ENCODE results near the gene PLB1.

DNA sequence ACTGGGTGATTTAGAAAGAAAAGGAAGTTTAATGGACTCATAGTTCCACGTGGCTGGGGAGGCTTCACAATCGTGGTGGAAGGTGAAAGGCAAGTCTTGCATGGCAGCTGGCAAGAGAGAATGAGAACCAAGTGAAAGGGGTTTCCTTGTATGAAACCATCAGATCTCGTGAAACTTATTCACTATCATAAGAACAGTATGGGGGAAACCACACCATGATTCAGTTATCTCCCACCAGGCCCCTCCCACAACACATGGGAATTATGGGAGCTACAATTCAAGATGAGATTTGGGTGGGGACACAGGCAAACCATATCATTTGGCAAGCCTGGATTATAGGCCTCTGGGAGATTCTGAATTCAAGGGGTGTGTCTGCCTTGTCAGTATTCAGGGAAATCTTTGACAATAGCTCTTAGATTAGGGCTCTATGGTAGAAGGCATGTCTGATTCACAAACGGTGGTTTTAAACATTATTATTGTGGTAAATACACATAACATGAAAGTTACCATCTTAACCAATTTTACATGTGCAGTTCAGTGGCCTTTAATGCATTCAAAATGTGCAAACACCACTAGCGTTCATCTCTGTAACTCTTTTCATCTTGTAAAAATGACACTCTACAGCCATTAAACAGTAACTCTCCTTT lies 15.3 kb upstream of the PLB1 start:
- TF ChIP-seq, protein P1, sequence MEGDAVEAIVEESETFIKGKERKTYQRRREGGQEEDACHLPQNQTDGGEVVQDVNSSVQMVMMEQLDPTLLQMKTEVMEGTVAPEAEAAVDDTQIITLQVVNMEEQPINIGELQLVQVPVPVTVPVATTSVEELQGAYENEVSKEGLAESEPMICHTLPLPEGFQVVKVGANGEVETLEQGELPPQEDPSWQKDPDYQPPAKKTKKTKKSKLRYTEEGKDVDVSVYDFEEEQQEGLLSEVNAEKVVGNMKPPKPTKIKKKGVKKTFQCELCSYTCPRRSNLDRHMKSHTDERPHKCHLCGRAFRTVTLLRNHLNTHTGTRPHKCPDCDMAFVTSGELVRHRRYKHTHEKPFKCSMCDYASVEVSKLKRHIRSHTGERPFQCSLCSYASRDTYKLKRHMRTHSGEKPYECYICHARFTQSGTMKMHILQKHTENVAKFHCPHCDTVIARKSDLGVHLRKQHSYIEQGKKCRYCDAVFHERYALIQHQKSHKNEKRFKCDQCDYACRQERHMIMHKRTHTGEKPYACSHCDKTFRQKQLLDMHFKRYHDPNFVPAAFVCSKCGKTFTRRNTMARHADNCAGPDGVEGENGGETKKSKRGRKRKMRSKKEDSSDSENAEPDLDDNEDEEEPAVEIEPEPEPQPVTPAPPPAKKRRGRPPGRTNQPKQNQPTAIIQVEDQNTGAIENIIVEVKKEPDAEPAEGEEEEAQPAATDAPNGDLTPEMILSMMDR (IDR thresholded peaks at IDR 0.05) = no peak
- TF ChIP-seq POLR2A (IDR thresholded peaks at IDR 0.05) = no peak

All from right lobe of liver (tissue), 4 donors.